ENCODE measurements around the gene NOS1.

The NOS1 gene

GRCh38 chr12:117166107-117166506 lies 195.3 kb downstream of the NOS1 start:
- DNase-seq = no peak

GRCh38 chr12:117165342-117165741 lies 196.1 kb downstream of the NOS1 start:
- DNase-seq = no peak

- DNase-seq = no peak
These were observed 198.8 kb downstream of the NOS1 start for GRCh38 chr12:117162633-117163032.

GRCh38 chr12:117162167-117162539 lies 199.3 kb downstream of the NOS1 start:
- DNase-seq = no peak

- DNase-seq = no peak
These were observed 199.8 kb downstream of the NOS1 start for GRCh38 chr12:117161460-117162166.

GRCh38 chr12:117159674-117160073 lies 201.8 kb downstream of the NOS1 start:
- DNase-seq = no peak

- DNase-seq = no peak
These were observed 202.4 kb downstream of the NOS1 start for GRCh38 chr12:117158911-117159553.

Data from NCI-H146 (cell line).